ENCODE results near the gene RNPEP.

DNA sequence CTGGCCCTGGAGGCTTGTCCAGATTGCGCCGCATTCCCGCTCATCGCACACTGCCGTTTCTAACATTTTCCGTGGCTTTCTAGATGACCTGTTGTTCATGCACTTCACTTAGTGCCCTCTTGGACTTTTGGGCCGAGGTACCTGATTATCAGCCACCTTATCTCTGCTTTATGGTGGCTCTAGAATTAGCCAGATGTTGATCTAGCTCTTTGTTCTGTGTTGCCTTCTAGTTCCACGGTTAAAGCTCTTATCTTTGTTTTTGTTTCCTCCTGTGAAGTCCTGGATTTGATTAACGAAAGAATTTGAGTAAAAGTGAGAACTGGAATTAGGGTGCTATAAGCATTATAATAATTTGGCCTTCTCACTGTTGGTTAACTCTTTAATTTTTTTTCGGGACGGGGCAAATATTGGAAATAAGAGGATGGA, 945 bp downstream of the RNPEP start:
- TF ChIP-seq POLR2A (IDR thresholded peaks at IDR 0.05) (no peak), CTCF (IDR thresholded peaks at IDR 0.05) (no peak)

All from heart left ventricle (tissue), 13 donors.